Body of pancreas (tissue), 4 donors: ENCODE data around the gene EGFL7. TPM values are rescaled to one million over a fixed set of nuclear protein-coding genes. Genes with fewer than 3 reads are reported as not detected.

ENCODE experiments used
- ATAC-seq: fragments of 150-250 bp; one replicate; pipeline ENCODE4 v1.9.1; 2016
- DNase-seq, 4 donors: peaks; one replicate each; pipeline ENCODE4 v3.0.0-alpha.2; 2019
- H3K27ac ChIP-seq, 4 donors: fragments of 200-600 bp; sonication (generic); 1 replicate in 3 of 4; 2 replicates in 1 of 4; pipeline versions ENCODE4 v1.5.1 to v1.6.1; 2016 to 2019; ENCODE audit warnings: mild to moderate bottlenecking in 1 of 4, mixed read lengths in 1 of 4, moderate library complexity in 1 of 4
- H3K27me3 ChIP-seq, 2 donors: fragments of 200-600 bp; sonication (generic); one replicate each; pipeline ENCODE4 v1.6.0; 2016; ENCODE audit warnings: mild to moderate bottlenecking in 1 of 2
- H3K36me3 ChIP-seq, 2 donors: fragments of 200-600 bp; sonication (generic); replicated peaks in 1 of 2; 2 replicates each; pipeline ENCODE4 v1.5.1; 2016; ENCODE audit warnings: low read depth in 2 of 2; ENCODE audit not compliant: insufficient read depth in 1 of 2
- H3K4me1 ChIP-seq: fragments of 200-600 bp; sonication (generic); one replicate; pipeline ENCODE4 v1.6.0; 2016
- H3K4me3 ChIP-seq, 2 donors: fragments of 200-600 bp; sonication (generic); 1 replicate in 1 of 2; 2 replicates in 1 of 2; pipeline ENCODE4 v1.5.1; 2016 to 2019
- H3K9me3 ChIP-seq, 3 donors: fragments of 200-600 bp; sonication (generic); 1 replicate in 2 of 3; 2 replicates in 1 of 3; pipeline ENCODE4 v1.5.1; 2016
- POLR2A ChIP-seq, 3 donors: fragments of 450-650 bp; IDR thresholded peaks; one replicate each; pipeline ENCODE4 v1.6.1; 2016; ENCODE audit warnings: antibody characterized with exemption in 3 of 3, mild to moderate bottlenecking in 2 of 3
- WGBS, 2 donors: methylation state at CpG; one replicate each; pipeline ENCODE4 v1.1.5; 2017; 5-methylcytosine and 5-hydroxymethylcytosine counted together
- intact Hi-C: fragments of 100-400 bp; cut with DNase I; formaldehyde crosslinking; loops from one replicate; pipeline ENCODE4 v1.15.1; 2023
- total RNA-seq, 2 donors: library from RNA; depleted of rRNA; stranded (reverse); fragments of >200 nt; gene quantifications; one replicate each; pipeline ENCODE4 v1.1.0, GENCODE V29; 2016
- TF ChIP-seq, protein P1 (sequence below), 7 experiments: fragments of 450-650 bp in 4 of 7; fragments of 200-600 bp in 3 of 7; sonication (generic) in 3 of 7; IDR thresholded peaks; one replicate each; pipeline ENCODE4 v1.5.1; 2016 to 2019; ENCODE audit warnings: antibody characterized with exemption in 7 of 7

The EGFL7 gene
- total RNA-seq, 2 donors from 2014 or later, result 14.8 to 47.0 TPM

DNA sequence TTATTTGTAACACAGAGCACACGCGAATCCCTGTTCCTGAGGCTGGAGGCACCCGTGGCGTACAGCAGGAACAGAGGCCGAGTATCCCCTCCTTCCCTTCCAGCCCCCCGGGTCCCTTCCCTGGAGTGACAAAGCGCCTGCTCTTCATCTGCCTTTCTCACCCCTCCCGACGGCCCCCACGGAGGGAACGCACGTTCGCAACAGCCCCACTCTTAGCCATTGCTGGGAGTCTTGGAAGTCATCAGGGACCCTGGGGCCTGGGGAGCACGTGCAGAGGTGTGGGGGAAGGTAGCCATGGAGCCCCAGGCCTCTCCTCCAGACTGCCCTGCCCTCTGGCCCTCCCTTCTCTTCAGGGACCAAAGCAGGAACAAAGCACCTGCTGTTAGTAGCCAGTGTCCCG lies 22.1 kb downstream of the EGFL7 start:
- Histone ChIP-seq H3K36me3 (no peaks in the 10 kb centered on the region), H3K4me3 (no peak overlapping the region), H3K4me1 (peaks cover 71% of the 10 kb centered on the region), H3K9me3 (no peaks in the 10 kb centered on the region), H3K27me3 (no peaks in the 10 kb centered on the region), H3K27ac (peak overlapping the region in 1 of 4 donors; percentile 97)
- intact Hi-C loops, result no loop called here
- ATAC-seq (no peak), DNase-seq (peak in 1 of 4 donors; percentile 32)
- TF ChIP-seq, protein P1, sequence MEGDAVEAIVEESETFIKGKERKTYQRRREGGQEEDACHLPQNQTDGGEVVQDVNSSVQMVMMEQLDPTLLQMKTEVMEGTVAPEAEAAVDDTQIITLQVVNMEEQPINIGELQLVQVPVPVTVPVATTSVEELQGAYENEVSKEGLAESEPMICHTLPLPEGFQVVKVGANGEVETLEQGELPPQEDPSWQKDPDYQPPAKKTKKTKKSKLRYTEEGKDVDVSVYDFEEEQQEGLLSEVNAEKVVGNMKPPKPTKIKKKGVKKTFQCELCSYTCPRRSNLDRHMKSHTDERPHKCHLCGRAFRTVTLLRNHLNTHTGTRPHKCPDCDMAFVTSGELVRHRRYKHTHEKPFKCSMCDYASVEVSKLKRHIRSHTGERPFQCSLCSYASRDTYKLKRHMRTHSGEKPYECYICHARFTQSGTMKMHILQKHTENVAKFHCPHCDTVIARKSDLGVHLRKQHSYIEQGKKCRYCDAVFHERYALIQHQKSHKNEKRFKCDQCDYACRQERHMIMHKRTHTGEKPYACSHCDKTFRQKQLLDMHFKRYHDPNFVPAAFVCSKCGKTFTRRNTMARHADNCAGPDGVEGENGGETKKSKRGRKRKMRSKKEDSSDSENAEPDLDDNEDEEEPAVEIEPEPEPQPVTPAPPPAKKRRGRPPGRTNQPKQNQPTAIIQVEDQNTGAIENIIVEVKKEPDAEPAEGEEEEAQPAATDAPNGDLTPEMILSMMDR (IDR thresholded peaks at IDR 0.05), result no peak
- TF ChIP-seq POLR2A (IDR thresholded peaks at IDR 0.05), result no peak
- WGBS, 2 donors, result 73 to 74% methylated on average over 15 of the region's 15 CpGs

DNA sequence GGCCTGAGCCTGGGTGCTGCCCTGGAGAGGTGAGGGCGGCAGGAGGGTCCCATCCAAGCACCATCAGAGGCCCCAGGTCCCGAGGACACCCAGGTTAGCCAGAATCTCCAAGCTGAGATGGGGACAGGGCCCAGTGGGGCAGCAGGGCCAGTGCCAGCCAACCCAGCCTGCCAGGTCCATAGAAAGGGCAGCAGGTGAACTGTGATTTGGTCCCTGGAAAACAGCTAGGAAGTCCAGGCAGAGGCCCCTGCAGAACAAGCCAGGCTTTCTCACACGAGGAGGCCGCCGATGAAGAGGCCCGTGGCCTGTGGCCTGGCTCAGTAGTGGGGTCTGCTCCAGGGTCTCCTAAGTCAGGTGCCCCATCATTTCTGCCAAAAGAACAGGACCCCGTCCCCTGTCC lies 22.5 kb downstream of the EGFL7 start:
- TF ChIP-seq, protein P1 (IDR thresholded peaks at IDR 0.05), result no peak
- no peak for TF ChIP-seq POLR2A (IDR thresholded peaks at IDR 0.05)
- H3K9me3 ChIP-seq, result no peaks in the 10 kb centered on the region
- peak overlapping the region in 1 of 4 donors; percentile 97 for H3K27ac ChIP-seq
- peaks cover 73% of the 10 kb centered on the region for H3K4me1 ChIP-seq
- WGBS, 2 donors, result 48 to 50% methylated on average over 1 to 7 of the region's 7 CpGs
- H3K4me3 ChIP-seq, result no peak overlapping the region
- intact Hi-C loops, result no loop called here
- ATAC-seq (no peak), DNase-seq (peak in 1 of 4 donors; percentile 5)
- no peaks in the 10 kb centered on the region for H3K27me3 ChIP-seq
- H3K36me3 ChIP-seq, result no peaks in the 10 kb centered on the region

DNA sequence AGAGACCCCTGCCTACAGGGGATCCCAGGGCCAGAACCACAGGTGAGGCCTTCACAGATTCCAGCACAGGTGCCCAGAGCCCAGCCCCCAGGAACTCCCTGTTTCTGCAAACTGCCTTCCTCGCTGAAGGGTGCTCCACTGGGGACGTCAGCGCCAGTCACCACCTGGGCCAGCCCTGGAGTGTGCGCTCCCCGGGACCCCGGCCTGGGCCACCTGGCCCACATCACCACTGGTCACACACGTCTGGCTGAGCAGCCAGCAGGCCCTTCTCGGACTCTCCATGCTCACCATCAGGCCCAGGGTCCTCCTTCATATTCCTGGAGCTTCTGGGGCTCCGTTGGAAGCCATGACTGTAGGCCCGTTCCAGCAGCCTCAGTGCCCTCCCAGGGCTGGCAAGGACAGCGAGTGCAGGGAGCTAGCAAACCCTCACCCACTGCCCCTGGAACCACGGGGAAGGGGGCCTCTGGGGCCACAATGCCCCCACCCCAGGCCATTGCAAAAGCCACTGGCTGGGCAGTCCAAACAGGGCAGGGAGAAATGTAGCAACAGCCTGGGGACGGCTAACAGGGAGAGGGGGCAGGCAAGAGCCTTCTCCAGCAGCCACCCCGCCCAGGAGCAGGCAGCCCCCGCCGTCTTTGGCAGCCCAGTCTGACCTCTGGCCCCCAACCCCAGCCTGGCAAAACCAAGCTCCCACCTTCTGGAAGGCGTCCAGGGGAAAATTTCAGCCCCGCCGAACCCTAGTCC lies 23.2 kb downstream of the EGFL7 start:
- intact Hi-C loops, result no loop called here
- no peaks in the 10 kb centered on the region for H3K27me3 ChIP-seq
- H3K27ac ChIP-seq, result peak overlapping the region; percentile 93 to 98 (median 96)
- peak overlapping the region; percentile 67 to 82 for H3K4me3 ChIP-seq
- TF ChIP-seq, protein P1 (IDR thresholded peaks at IDR 0.05), result no peak
- no peak for TF ChIP-seq POLR2A (IDR thresholded peaks at IDR 0.05)
- 5 to 10% methylated on average over 6 to 16 of the region's 19 CpGs for WGBS, 2 donors
- no peaks in the 10 kb centered on the region for H3K9me3 ChIP-seq
- H3K36me3 ChIP-seq, result no peaks in the 10 kb centered on the region
- ATAC-seq (no peak), DNase-seq (peak in 3 of 4 donors; percentile 41 to 46 (median 43))
- peaks cover 80% of the 10 kb centered on the region for H3K4me1 ChIP-seq

DNA sequence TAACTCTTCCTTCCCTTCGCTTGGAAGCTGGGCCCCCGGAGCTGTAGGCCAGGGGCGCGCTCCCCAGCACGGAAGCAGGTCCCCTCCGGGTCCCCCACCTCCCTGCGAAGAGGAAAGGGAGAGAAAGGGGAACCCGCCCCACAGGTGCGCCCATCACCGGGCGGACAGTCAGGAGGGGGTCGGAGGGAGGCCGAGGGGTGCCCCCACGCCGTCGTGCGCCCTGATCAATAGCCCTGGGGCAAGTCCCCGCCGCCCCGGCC lies 23.7 kb downstream of the EGFL7 start:
- no peak for ATAC-seq
- no peaks in the 10 kb centered on the region for H3K36me3 ChIP-seq
- no peak for DNase-seq
- peak overlapping the region; percentile 93 to 98 (median 96) for H3K27ac ChIP-seq
- intact Hi-C loops, result no loop called here
- H3K4me1 ChIP-seq, result peaks cover 85% of the 10 kb centered on the region
- H3K9me3 ChIP-seq, result no peaks in the 10 kb centered on the region
- no peak for TF ChIP-seq POLR2A (IDR thresholded peaks at IDR 0.05)
- TF ChIP-seq, protein P1 (IDR thresholded peaks at IDR 0.05), result no peak
- no peaks in the 10 kb centered on the region for H3K27me3 ChIP-seq
- 0% methylated on average over 18 of the region's 20 CpGs; no CpG with 5 or more reads in 1 of the 2 donors for WGBS, 2 donors
- peak overlapping the region; percentile 67 to 82 for H3K4me3 ChIP-seq
